ENCODE results near the gene KRT72.

KRT72 gene

GRCh38 chr12:52600941-52601481, at the start of gene KRT72:
TSS of gene KRT72 (minus strand) at chr12:52601463. CDS start at chr12:52601452, 11 bp downstream.
- no peak for DNase-seq

GRCh38 chr12:52650520-52651081, 49.3 kb upstream of the KRT72 start:
- DNase-seq, result no peak

GRCh38 chr12:52649066-52649465, 47.8 kb upstream of the KRT72 start:
- DNase-seq, result no peak

GRCh38 chr12:52648012-52648550, 46.8 kb upstream of the KRT72 start:
- no peak for DNase-seq

- no peak for DNase-seq
Measured at GRCh38 chr12:52647601-52648000, 46.3 kb upstream of the KRT72 start.

GRCh38 chr12:52646613-52647012, 45.4 kb upstream of the KRT72 start:
- DNase-seq, result no peak

GRCh38 chr12:52645982-52646381, 44.7 kb upstream of the KRT72 start:
- DNase-seq, result no peak

GRCh38 chr12:52645120-52645761, 44.0 kb upstream of the KRT72 start:
- peak in 2 of 4 experiments; percentile 24 to 40 for DNase-seq

GRCh38 chr12:52644078-52644415, 42.8 kb upstream of the KRT72 start:
- DNase-seq, result no peak

- DNase-seq, result no peak
Measured at GRCh38 chr12:52643233-52644077, 42.2 kb upstream of the KRT72 start.

GRCh38 chr12:52641468-52641867, 40.2 kb upstream of the KRT72 start:
- DNase-seq, result no peak

- no peak for DNase-seq
Measured at GRCh38 chr12:52637299-52637698, 36.0 kb upstream of the KRT72 start.

GRCh38 chr12:52636592-52637258, 35.5 kb upstream of the KRT72 start:
- DNase-seq, result no peak

- no peak for DNase-seq
Measured at GRCh38 chr12:52636189-52636588, 34.9 kb upstream of the KRT72 start.

- DNase-seq, result no peak
Measured at GRCh38 chr12:52634266-52635056, 33.2 kb upstream of the KRT72 start.

GRCh38 chr12:52633383-52633782, 32.1 kb upstream of the KRT72 start:
- DNase-seq, result no peak

GRCh38 chr12:52632656-52633055, 31.4 kb upstream of the KRT72 start:
- DNase-seq, result no peak

- no peak for DNase-seq
Measured at GRCh38 chr12:52631676-52632459, 30.6 kb upstream of the KRT72 start.

GRCh38 chr12:52631264-52631663, 30.0 kb upstream of the KRT72 start:
- no peak for DNase-seq

GRCh38 chr12:52630599-52631200, 29.4 kb upstream of the KRT72 start:
- DNase-seq, result no peak

GRCh38 chr12:52630008-52630500, 28.8 kb upstream of the KRT72 start:
- DNase-seq, result no peak
